Right atrium auricular region (tissue), 2 donors: ENCODE measurements around the gene ARID3A. TPM values are rescaled to one million over a fixed set of nuclear protein-coding genes. Genes with fewer than 3 reads are reported as not detected.

Source experiments
- DNase-seq: peaks from one replicate; pipeline ENCODE4 v3.0.0-alpha.2; 2019; ENCODE audit warnings: low spot score
- H3K27ac ChIP-seq, 2 donors: fragments of 200-600 bp; sonication (generic); 1 replicate in 1 of 2; 2 replicates in 1 of 2; pipeline ENCODE4 v1.5.1; 2016 to 2019
- H3K27me3 ChIP-seq, 2 donors: fragments of 200-600 bp; sonication (generic); one replicate each; pipeline versions ENCODE4 v1.5.1 to v1.6.0; 2017 to 2019
- H3K36me3 ChIP-seq: fragments of 200-600 bp; sonication (generic); one replicate; pipeline ENCODE4 v1.5.1; 2016
- H3K4me1 ChIP-seq, 2 donors: fragments of 200-600 bp; sonication (generic); one replicate each; pipeline versions ENCODE4 v1.5.1 to v1.6.0; 2017 to 2019
- H3K4me3 ChIP-seq, 2 donors: fragments of 200-600 bp; sonication (generic); 1 replicate in 1 of 2; 2 replicates in 1 of 2; pipeline ENCODE4 v1.5.1; 2017 to 2019; ENCODE audit warnings: mild to moderate bottlenecking in 1 of 2, moderate library complexity in 1 of 2
- H3K9me3 ChIP-seq, 2 donors: fragments of 200-600 bp; sonication (generic); one replicate each; pipeline ENCODE4 v1.5.1; 2019
- total RNA-seq, 2 donors: library from RNA; depleted of rRNA; stranded (reverse); fragments of >200 nt; gene quantifications; one replicate each; pipeline ENCODE4 v1.1.0, GENCODE V29; 2016
- TF ChIP-seq, protein P1 (sequence below), 2 donors: fragments of 200-600 bp; sonication (generic); IDR thresholded peaks; one replicate each; pipeline ENCODE4 v1.5.1; 2019; ENCODE audit warnings: antibody characterized with exemption in 2 of 2

ARID3A gene
- total RNA-seq, 2 donors from 2014 or later, result 1.7 to 3.4 TPM

DNA sequence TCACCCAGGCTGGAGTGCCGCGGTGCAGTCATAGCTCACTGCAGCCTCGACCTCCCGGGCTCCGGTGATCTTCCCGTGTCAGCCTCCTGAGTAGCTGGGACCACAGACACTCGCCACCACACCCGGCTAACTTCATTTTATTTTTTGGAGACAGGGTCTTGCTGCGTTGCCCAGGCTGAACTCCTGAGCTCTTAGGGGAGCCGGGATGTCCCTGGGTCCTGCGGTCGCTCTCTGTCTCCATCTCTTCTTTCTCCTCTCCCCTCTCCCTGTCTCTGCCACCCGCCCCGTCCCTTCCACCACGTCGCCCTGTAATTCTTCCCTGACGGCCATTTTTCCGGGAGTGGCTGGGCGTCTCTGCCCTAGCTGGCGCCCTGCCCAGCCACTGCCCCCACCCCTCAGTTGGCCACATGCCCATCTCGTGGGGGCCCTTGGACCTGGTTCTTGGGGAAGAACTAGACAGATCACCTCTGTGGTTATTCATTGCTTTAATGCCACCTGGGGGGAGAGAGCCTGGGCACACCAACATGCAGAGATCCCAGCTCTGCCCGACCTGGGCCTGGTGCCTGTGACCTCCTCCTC lies 18.9 kb downstream of the ARID3A start:
- DNase-seq, result no peak
- TF ChIP-seq, protein P1, sequence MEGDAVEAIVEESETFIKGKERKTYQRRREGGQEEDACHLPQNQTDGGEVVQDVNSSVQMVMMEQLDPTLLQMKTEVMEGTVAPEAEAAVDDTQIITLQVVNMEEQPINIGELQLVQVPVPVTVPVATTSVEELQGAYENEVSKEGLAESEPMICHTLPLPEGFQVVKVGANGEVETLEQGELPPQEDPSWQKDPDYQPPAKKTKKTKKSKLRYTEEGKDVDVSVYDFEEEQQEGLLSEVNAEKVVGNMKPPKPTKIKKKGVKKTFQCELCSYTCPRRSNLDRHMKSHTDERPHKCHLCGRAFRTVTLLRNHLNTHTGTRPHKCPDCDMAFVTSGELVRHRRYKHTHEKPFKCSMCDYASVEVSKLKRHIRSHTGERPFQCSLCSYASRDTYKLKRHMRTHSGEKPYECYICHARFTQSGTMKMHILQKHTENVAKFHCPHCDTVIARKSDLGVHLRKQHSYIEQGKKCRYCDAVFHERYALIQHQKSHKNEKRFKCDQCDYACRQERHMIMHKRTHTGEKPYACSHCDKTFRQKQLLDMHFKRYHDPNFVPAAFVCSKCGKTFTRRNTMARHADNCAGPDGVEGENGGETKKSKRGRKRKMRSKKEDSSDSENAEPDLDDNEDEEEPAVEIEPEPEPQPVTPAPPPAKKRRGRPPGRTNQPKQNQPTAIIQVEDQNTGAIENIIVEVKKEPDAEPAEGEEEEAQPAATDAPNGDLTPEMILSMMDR (IDR thresholded peaks at IDR 0.05), result no peak
- Histone ChIP-seq H3K27me3 (no peaks in the 10 kb centered on the region), H3K27ac (no peak overlapping the region), H3K36me3 (no peaks in the 10 kb centered on the region), H3K4me3 (no peak overlapping the region), H3K9me3 (no peaks in the 10 kb centered on the region), H3K4me1 (peaks cover 0 to 14% of the 10 kb centered on the region in 2 donors)

DNA sequence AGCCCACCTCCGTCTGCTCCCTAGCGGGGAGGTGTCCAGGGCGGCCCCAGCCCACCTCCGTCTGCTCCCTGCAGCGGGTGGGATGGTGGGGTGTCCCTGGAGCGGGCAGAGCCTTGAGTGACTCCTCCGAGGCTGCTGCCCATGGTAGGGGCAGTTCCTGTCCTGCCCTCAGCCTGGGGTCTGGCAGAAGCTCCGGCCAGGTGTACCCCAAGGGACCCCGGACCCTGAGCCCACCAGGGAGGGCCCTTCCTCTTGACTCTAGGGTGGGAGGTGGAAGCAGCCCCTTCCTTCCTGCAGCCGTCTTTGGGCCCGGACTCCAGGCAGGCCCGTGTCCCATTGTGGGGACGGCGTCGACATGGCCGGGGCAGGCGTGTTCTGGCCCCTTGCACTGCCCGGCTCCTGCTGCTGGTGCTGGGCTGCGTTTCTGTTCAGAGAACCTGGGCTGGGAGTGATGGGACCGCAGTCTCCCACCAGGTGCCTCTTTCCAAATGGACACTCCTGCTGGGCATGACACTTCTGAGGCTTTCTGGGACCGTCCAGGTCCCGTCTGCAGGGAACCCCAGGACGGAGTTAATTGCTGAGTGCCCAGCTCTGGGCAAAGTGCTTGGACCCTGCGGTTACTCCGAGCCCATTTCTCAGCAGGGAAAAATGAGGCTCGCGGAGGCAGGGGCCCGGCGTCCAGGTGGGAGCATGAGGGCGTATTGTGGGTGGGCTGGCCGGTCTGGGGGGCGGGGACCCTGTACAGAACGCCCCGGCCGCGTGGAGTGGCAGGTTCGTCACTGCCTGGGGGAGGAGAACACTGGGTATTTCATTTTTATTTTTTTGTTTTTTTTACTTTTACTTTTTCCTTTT lies 19.8 kb downstream of the ARID3A start:
- no peak for DNase-seq
- Histone ChIP-seq H3K36me3 (no peaks in the 10 kb centered on the region), H3K4me1 (peaks cover 0 to 6% of the 10 kb centered on the region in 2 donors), H3K4me3 (no peak overlapping the region), H3K27me3 (no peaks in the 10 kb centered on the region), H3K27ac (no peak overlapping the region), H3K9me3 (no peaks in the 10 kb centered on the region)
- TF ChIP-seq, protein P1 (IDR thresholded peaks at IDR 0.05), result no peak

DNA sequence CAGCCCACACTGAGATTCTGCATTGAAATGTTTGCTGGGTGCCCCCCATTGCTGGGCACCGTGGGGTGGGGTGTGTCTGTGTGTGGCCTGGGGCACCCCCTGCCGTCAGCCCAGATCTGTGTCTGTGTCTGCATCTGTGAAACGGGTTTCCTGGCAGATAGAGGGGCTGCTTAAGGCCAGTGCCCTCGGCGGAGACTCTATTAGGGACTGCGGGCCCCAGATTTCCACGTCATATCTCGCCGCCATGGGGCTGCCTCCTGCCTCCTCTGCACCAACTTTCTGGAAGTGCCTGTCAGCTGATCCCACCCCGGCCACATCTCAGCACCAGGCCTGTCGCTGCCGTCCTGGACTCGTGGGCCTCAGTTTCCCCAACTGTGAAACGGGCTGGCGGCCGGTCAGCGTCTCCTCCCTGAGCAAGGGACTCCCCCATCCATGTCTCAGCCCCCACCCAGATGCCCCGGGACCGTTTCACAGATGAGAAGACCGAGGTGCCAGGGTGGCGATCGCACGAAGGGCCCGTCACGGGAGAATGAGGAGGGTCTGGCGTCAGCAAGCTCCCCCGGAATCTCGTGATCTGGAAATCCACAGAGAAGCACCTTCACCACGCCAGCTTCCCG lies 21.4 kb downstream of the ARID3A start:
- no peaks in the 10 kb centered on the region for H3K36me3 ChIP-seq
- H3K27ac ChIP-seq, result no peak overlapping the region
- no peaks in the 10 kb centered on the region for H3K9me3 ChIP-seq
- no peak overlapping the region for H3K4me3 ChIP-seq
- H3K4me1 ChIP-seq, result no peaks in the 10 kb centered on the region
- DNase-seq, result no peak
- no peaks in the 10 kb centered on the region for H3K27me3 ChIP-seq
- TF ChIP-seq, protein P1 (IDR thresholded peaks at IDR 0.05), result no peak

DNA sequence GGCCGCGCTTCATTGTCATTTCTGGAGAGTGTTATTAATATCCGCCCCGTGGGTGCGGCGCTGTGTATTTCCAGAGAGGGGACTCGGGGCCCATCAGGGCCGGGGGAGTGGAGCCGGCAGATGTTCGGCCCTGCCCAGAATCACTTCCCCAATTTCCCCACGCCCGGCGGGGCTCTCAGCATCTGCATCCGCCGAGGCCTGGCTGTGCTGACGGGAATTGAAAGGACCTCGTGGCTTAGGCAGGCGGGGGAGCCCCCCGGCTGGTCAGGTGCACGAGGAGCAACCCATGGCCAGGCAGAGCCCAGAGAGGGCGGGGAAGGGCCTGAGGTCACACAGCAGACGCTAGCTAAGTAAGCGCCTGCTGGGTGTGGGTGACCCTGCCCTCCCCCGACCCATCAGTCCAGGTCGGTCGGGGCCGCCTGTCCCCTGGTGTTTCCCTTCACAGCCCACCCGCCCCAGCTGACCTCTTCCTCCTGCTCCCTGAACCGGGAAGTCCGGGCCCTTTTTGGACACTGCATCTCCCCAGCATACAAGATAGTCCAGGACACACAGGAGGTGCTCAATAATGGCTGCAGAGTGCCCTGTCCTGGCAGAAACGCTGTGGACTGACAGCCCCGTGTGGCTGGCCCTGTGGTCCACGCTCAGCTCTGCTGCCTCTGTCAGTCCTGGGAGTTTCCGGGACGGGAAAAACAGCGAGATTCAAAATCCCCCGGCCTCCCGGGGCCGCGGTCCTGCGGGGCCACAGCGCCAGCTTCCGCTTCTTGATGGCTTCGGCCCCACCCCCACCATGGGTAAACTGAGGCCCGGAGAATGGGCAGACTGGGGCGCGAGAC lies 22.1 kb downstream of the ARID3A start:
- Histone ChIP-seq H3K27ac (no peak overlapping the region), H3K4me1 (peaks cover 0 to 6% of the 10 kb centered on the region in 2 donors), H3K4me3 (no peak overlapping the region)

More for the DNA sequence above, 22.1 kb downstream of the ARID3A start:
- Histone ChIP-seq H3K9me3 (no peaks in the 10 kb centered on the region), H3K36me3 (no peaks in the 10 kb centered on the region), H3K27me3 (no peaks in the 10 kb centered on the region)
- DNase-seq, result no peak
- TF ChIP-seq, protein P1 (IDR thresholded peaks at IDR 0.05), result no peak
